ENCODE data around the gene TTC21A. TPM values are rescaled to one million over a fixed set of nuclear protein-coding genes. Genes with fewer than 3 reads are reported as not detected.

The TTC21A gene
- total RNA-seq, 1 experiment from 2014 or later = 7.7 TPM

DNA sequence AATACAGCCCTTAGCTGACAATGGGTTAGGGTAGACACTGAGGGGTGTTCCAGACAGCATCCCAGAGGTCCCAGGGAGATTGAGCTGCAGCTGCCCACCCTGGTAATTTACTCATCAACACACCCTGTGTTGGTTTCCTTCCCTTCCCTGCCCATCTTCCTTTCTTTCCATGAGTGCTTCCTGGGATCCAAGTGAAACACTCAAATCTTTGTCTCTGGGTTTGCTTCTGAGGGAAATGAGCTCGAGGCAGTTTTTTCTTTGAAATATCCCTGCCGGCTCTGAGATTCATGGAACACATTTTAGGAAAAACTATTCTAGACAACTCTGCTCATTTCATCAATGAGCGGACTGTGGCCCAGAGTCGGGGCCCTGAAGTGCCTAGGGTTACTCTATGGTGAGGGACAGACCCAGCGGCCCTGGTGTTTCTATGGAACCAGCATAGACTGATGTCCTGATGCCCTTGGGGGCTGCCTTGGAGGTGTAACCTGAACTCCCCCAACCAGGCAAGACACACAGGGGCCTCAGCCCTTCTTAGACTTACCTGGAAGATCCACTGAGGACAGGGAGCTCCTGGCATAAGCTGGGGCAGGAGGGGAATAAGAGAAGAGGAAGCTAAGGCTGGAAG, 60.8 kb downstream of the TTC21A start:
- no peak overlapping the region for H3K27ac ChIP-seq (ENCODE audit: low read length)
- POLR2A ChIA-PET = no interaction called here
- TF ChIP-seq REST (IDR thresholded peaks at IDR 0.05; ENCODE audit: insufficient read depth in 1 of 2, low read depth in 2 of 2, low read length in 1 of 2) (no peak), POLR2AphosphoS5 (IDR thresholded peaks at IDR 0.05; ENCODE audit: low read depth, low read length) (no peak), CTCF (IDR thresholded peaks at IDR 0.05) (no peak), TCF7L2 (IDR thresholded peaks at IDR 0.05; ENCODE audit: low read depth, low read length) (no peak), SIN3A (IDR thresholded peaks at IDR 0.05; ENCODE audit: borderline replicate concordance, insufficient read depth, low read depth, low read length) (no peak)

GRCh38 chr3:39169712-39170111, 62.2 kb downstream of the TTC21A start:
- H3K27me3 ChIP-seq (ENCODE audit: control insufficient read depth, insufficient read depth, low read length) = no peaks in the 10 kb centered on the region
- ATAC-seq (no peak), DNase-seq (ENCODE audit: low read depth, low spot score) (no peak)
- no peaks in the 10 kb centered on the region for H3K4me1 ChIP-seq (ENCODE audit: control insufficient read depth, insufficient read depth, low read length)
- CTCF ChIA-PET = no interaction called here
- no TSS peak for BruUV-seq (replicated peaks)
- intact Hi-C loops (cut with micrococcal nuclease; ENCODE audit: unreplicated experiment) (no loop called here), in situ Hi-C loops (cut with HindIII; ENCODE audit: low pct_unique_long_range_greater_than_20kb, low sequenced_read_pairs) (no loop called here)
- no peak for TF ChIP-seq SIN3A (IDR thresholded peaks at IDR 0.05; ENCODE audit: borderline replicate concordance, insufficient read depth, low read depth, low read length)
- no peak for TF ChIP-seq TCF7L2 (IDR thresholded peaks at IDR 0.05; ENCODE audit: low read depth, low read length)
- no peak for TF ChIP-seq POLR2AphosphoS5 (IDR thresholded peaks at IDR 0.05; ENCODE audit: low read depth, low read length)
- TF ChIP-seq REST (IDR thresholded peaks at IDR 0.05; ENCODE audit: insufficient read depth in 1 of 2, low read depth in 2 of 2, low read length in 1 of 2) = no peak
- no peak for TF ChIP-seq CTCF (IDR thresholded peaks at IDR 0.05)
- POLR2A ChIA-PET = no interaction called here
- no peak overlapping the region for H3K27ac ChIP-seq (ENCODE audit: low read length)
- H3K9me3 ChIP-seq (ENCODE audit: control insufficient read depth, insufficient read depth, low read depth, low read length) = no peaks in the 10 kb centered on the region
- no peaks in the 10 kb centered on the region for H3K36me3 ChIP-seq (ENCODE audit: control insufficient read depth, insufficient read depth, low read length)
- H3K4me3 ChIP-seq (ENCODE audit: low read depth in 2 of 2, low read length in 2 of 2) = no peak overlapping the region

More for the DNA sequence above, 60.8 kb downstream of the TTC21A start:
- Histone ChIP-seq H3K27me3 (ENCODE audit: control insufficient read depth, insufficient read depth, low read length) (no peaks in the 10 kb centered on the region), H3K36me3 (ENCODE audit: control insufficient read depth, insufficient read depth, low read length) (no peaks in the 10 kb centered on the region), H3K4me3 (ENCODE audit: low read depth in 2 of 2, low read length in 2 of 2) (no peak overlapping the region), H3K4me1 (ENCODE audit: control insufficient read depth, insufficient read depth, low read length) (no peaks in the 10 kb centered on the region), H3K9me3 (ENCODE audit: control insufficient read depth, insufficient read depth, low read depth, low read length) (no peaks in the 10 kb centered on the region)
- DNase-seq (ENCODE audit: low read depth, low spot score) (no peak), ATAC-seq (no peak)
- intact Hi-C loops (cut with micrococcal nuclease; ENCODE audit: unreplicated experiment) = no loop called here
- CTCF ChIA-PET = no interaction called here
- in situ Hi-C loops (cut with HindIII; ENCODE audit: low pct_unique_long_range_greater_than_20kb, low sequenced_read_pairs) = no loop called here
- no TSS peak for BruUV-seq (replicated peaks)

Data from Panc1 (cell line).